GM19099 (cell line): ENCODE results near the gene ATG16L2.
A peak's percentile ranks its signal among the peaks of the same experiment; 100 is the strongest.

ENCODE experiments used
- POLR2A ChIP-seq: IDR thresholded peaks from 3 replicates; pipeline ENCODE4 v1.6.1; 2011; ENCODE audit warnings: low read depth; ENCODE audit not compliant: insufficient read length; ENCODE audit errors: extremely low read depth

ATG16L2 gene

DNA sequence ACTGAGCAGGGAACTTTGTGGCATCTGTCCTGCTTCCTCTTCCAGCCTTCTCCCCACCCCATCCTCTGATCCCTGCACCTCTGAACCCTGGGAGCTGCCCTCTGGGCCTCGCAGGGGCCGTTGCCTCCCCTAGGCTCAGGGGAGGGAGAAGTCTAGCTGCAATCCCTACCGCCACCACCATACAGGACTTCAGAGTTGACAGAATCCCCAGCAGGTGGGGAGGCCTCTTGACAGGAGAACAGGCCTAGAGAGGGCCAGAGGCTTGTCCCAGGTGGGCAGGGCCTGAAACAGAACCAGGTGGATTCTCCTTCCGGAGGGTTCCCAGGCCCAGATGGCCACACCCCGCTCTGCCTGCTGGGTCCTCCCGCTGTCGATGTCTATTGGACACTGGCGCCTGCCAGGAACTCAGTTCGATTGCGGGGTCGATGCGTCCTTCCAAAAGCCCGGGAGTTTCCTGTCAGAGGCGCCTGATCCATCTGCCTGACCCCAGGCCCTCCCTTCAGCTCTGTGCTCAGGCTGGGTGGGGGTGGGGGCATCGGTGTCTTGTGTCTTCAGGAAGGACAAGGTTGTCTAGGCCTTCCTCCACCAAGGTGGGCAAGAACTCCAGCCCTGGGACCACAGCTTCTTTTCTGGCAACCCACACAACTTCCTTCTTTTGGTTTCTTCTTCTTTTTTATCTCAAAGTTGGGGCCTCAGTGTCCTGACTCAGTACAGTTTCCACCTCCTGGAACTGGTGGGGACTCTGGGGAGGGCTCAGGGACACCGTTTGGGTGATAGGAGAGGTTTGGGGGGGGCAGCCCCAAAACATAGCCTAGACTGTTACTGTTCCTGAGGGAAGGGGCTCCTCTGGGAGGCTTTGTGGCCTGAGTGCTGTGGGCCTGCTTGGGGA is 26.8 kb upstream of the ATG16L2 start:
- TF ChIP-seq POLR2A: no peak

GRCh38 chr11:72788241-72788640 is 26.0 kb upstream of the ATG16L2 start:
- no peak for TF ChIP-seq POLR2A

DNA sequence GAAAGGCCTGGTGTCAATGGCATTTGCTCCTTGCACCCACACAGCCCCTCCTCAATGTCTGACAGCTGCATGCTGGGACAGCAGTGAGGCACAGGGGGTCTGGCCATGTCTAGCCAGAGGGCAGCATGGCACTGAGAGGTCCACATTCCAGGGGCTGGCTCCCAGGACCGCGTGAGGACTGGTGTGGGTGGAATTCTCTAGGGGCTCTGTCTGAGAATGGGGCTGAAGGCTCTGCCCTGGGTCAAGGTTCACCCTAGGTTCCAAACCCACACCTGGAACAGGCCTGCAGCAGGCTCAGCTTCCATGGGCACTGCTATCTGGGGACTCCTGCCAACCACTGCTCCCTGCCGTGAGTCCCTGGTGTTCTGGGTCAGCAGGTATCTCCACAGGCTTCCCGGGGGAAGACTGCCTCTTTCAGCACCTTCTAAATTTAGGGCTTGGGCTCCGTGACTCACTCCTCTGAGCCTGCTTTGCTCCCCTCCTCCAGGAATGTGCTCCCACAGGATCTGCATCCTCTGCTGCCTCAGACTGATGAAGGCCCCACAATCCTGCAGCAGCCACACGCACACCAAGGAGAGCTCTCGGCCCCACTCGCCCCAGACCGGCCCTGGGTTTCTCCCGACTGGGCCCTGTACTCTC is 24.6 kb upstream of the ATG16L2 start:
- no peak for TF ChIP-seq POLR2A

DNA sequence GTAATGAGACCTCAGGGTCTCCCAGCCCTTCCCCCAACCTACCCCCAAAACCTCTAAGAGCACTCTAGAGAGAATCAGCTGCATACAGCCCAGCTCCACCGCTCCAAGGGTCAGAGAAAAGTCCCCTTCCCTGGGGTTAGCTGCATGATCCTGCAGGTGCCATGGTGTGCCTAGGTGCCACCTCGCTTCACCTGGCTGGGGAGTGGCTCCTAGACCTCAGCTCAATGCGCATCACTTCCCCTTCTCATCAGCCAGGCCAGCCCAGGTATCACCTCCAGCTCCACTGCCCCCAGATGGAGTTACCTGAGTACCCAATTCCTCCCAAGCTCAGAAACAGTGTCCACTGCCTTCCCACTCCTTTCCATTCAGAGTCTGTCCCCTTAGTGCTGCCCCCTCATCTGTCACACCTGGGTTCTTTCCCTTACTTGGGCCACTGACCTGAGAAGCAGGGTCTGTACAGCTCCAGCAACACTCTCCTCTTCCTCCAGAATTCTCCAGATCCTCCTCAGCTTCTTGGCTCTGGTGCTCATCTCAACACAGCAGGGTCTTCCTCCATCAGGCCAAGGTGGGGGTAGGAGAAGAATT is 21.7 kb upstream of the ATG16L2 start:
- TF ChIP-seq POLR2A: no peak

- TF ChIP-seq POLR2A: no peak
Measured at GRCh38 chr11:72793076-72793424, 21.2 kb upstream of the ATG16L2 start.

DNA sequence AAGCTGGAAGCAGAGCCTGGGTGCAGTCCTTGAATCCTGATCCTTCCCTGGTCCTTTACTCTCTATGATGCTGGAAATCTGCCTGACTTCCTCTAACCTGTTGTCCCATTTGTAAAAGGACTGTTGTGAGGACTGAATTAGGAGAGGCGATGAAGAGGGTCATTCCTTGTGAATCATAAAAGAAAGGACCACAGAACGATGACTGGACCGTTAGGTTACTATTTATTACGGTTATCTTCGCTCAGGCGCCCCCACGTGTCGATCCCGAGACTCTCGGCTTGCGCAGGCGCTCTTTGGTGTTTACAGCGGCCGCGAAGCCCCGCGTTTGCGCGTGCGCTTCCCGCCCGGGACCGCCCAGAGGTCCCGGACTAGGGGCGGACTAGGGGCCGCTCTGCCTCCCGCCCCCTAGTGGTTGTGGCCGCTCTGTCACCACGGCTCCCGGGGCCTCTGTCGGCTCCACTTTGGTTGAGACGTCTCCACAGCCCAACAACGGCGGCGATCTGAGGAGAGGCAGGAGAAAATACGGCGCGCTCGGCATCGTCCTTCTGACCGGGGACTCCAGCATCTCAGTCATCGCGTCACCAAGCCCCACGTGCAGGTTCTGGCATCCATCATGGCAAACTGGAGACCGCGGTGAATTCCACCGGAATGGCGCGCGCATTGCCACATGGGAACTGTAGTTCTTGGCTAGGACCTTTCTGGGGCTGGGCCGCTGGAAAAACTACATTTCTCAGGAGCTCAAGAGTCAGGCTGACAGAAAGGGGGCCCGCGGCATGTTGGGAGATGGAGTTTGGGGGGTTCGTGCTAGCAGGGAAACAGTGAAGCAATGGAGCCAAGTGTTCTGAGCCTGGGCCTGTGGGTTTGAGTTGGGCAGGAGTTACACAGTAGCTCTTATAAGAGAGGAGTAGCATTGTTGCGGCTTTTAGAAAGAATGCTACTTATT is 20.5 kb upstream of the ATG16L2 start, which contains the start of gene STARD10:
Gene STARD10, minus strand, starts transcription at position 623 of the 943 bp plus-strand sequence. CDS start 12,866 bp downstream, outside the sequence.
- peak; percentile 68 for TF ChIP-seq POLR2A

- no peak for TF ChIP-seq POLR2A
Measured at GRCh38 chr11:72798361-72798760, 15.8 kb upstream of the ATG16L2 start.

- no peak for TF ChIP-seq POLR2A
Measured at GRCh38 chr11:72799441-72799840, 14.8 kb upstream of the ATG16L2 start.

DNA sequence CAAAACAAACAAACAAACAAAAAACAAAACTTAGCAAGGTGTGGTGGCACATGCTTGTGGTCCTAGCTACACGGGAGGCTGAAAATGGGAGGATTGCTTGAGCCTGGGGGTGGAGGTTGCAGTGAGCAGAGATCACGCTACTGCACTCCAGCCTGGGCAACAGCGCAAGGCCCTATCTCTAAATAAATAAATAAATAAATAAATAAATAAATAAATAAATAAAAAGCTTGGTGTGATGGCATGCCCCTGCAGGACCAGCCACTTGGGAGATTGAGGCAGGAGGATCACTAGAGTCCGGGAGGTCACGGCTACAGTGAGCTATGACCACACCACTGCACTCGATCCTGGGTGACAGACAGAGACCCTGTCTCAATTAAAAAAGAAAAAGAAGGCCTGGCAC is 11.4 kb upstream of the ATG16L2 start:
- no peak for TF ChIP-seq POLR2A

DNA sequence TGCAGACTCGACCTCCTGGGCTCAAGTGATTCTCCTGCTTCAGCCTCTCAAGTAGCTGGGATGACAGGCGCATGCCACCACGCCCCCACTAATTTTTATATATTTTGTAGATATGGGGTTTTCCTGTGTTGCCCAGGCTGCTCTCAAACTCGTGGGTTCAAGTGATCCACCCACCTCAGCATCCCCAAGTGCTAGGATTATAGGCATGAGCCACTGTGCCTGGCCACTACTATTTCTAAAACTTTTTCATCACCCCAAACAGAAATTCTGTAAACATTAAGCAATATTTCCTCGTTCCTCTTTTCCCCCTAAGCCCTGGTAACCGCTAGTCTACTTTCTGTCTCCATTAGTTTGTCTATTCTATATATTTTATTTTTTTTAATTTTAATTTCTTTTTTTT is 9.0 kb upstream of the ATG16L2 start:
- no peak for TF ChIP-seq POLR2A

GRCh38 chr11:72807021-72807693 is 7.1 kb upstream of the ATG16L2 start:
- no peak for TF ChIP-seq POLR2A

DNA sequence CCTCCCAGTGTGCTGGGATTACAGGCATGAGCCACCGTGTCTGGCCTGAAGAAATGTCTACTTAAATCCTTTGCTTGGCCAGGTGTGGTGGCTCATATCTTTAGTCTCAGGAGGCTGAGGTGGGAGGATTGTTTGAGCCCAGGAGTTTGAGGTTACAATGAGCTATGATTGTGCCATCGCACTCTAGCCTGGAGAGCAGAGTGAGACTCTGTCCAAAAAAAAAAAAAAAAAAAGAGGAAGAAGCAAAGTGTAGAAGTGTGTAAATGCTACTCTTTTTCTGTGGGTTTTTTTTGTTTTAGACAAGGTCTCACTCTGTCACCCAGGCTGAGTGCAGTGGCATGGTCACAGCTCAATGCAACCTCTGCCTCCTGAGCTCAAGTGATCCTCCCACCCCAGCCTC is 6.4 kb upstream of the ATG16L2 start:
- no peak for TF ChIP-seq POLR2A

- no peak for TF ChIP-seq POLR2A
Measured at GRCh38 chr11:72808331-72808798, 5.8 kb upstream of the ATG16L2 start.

DNA sequence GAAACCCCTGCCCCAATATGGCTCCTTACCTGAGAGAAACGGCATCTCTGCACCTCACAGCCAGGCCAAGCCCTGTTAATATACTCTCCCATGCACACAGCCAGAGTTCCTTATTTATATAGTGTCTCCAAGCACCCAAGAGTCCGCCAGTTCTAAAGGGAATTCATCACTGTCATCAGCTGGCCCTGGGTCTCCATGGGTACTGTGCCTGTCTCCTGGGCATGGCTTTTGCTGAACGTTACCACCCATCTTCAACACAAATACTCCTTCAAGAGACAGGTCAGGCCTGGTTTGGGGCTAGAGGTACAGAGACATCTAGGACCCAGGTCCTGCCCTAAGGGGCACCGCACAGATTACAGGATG is 1.6 kb upstream of the ATG16L2 start:
- no peak for TF ChIP-seq POLR2A

DNA sequence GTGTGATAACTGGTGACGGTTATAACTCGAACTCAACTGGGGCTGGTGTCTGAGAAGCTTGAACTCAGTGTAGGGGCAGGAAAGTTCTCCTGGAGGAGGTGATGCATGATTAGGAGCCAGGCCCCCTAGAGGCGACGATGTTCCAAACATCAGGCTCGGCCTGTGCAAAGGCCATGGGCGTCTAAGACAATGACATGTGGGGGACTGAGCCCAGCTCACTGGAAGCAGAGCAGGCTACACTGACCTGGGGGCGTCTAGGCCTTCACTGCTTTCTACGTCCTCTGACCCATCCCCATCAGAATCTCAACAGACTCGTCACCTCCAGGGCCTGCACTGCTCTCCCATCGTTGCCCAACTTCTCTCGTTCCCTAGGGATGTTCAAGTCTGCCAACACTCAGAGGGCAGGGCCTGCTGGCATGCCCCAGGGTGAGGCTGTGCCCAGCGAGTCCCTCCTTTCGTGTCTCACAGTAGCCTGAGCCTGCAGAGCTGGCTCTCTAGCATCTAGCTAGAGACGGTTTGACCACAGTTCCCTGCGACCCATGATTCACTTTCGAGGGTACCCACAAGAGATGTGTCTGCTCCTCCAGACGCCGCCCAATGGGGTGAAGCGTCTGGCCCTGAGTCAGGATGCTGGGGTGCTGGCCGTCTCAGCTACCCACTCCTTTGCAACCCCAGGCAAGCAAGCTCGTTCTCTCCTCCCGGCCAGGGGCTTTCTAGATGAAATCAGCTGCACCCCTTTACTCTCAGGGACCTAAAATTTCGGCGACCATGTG is 1.1 kb upstream of the ATG16L2 start:
- TF ChIP-seq POLR2A: peak; percentile 55
